H1 (cell line): ENCODE measurements around the gene PNMA8B. TPM values are rescaled to one million over a fixed set of nuclear protein-coding genes. Genes with fewer than 3 reads are reported as not detected.
A peak's percentile ranks its signal among the peaks of the same experiment; 100 is the strongest.

Source experiments
- CTCF ChIA-PET: fragments of 300-600 bp; sonication (Branson Sonifier 250); formaldehyde crosslinking; loops from one replicate; lab custom pipeline; 2021; ENCODE audit not compliant: partially characterized antibody; lab: Charles Lee
- POLR2A ChIA-PET: fragments of 300-600 bp; sonication (Branson Sonifier 250); formaldehyde crosslinking; loops from one replicate; lab custom pipeline; 2021; ENCODE audit warnings: inconsistent platforms; ENCODE audit not compliant: partially characterized antibody; lab: Charles Lee
- DNase-seq, 2 experiments: peaks; one replicate each; pipeline versions ENCODE4 v3.0.0 to v3.0.0-alpha.2; 2010 to 2022; ENCODE audit warnings: low spot score in 2 of 2, low read depth in 1 of 2, mixed read lengths in 1 of 2
- FAIRE-seq: peaks from 2 replicates; lab custom pipeline; 2011; peaks lifted over from hg19 to GRCh38; lab: Jason Lieb, UNC
- H2AFZ ChIP-seq: 2 replicates; pipeline ENCODE4 v1.8.1; 2012; ENCODE audit warnings: low read length, inconsistent platforms
- H2AK5ac ChIP-seq: 2 replicates; pipeline ENCODE4 v1.6.1; 2013; ENCODE audit warnings: low read depth, low read length
- H2BK120ac ChIP-seq: replicated peaks from 2 replicates; pipeline ENCODE3; 2013; ENCODE audit warnings: low read depth, low read length, inconsistent platforms
- H2BK12ac ChIP-seq: 2 replicates; pipeline ENCODE4 v1.6.1; 2013; ENCODE audit warnings: low read depth, low read length
- H2BK15ac ChIP-seq: 2 replicates; pipeline ENCODE4 v1.6.1; 2013; ENCODE audit warnings: low read length
- H2BK20ac ChIP-seq: 2 replicates; pipeline ENCODE4 v1.6.1; 2013; ENCODE audit warnings: low read length
- H2BK5ac ChIP-seq: 2 replicates; pipeline ENCODE4 v1.6.1; 2013; ENCODE audit warnings: low read depth, low read length
- H3K14ac ChIP-seq: 2 replicates; pipeline ENCODE4 v1.6.1; 2013; ENCODE audit warnings: inconsistent platforms; ENCODE audit not compliant: insufficient read length
- H3K18ac ChIP-seq: 2 replicates; pipeline ENCODE4 v1.6.1; 2013; ENCODE audit warnings: low read length; ENCODE audit errors: extremely low read depth
- H3K23ac ChIP-seq: 2 replicates; pipeline ENCODE4 v1.6.1; 2013; ENCODE audit warnings: inconsistent platforms; ENCODE audit not compliant: insufficient read length
- H3K23me2 ChIP-seq: 2 replicates; pipeline ENCODE4 v1.6.1; 2013; ENCODE audit warnings: low read depth, low read length
- H3K27ac ChIP-seq: 2 replicates; pipeline ENCODE4 v1.6.1; 2011; ENCODE audit warnings: low read depth, low read length, inconsistent platforms
- H3K27me3 ChIP-seq, 4 experiments: replicated peaks in 1 of 4; 1 replicate in 1 of 4; 2 replicates in 3 of 4; pipeline versions ENCODE4 v1.6.1 to v1.8.1; 2011 to 2013; ENCODE audit warnings: low read length in 3 of 4, mild to moderate bottlenecking in 3 of 4, inconsistent platforms in 2 of 4, mixed read lengths in 2 of 4, moderate library complexity in 1 of 4; ENCODE audit not compliant: control insufficient read depth in 3 of 4, insufficient read depth in 3 of 4; ENCODE audit errors: extremely low read depth in 1 of 4
- H3K36me3 ChIP-seq, 4 experiments: 2 replicates each; pipeline versions ENCODE4 v1.6.1 to v1.8.1; 2011 to 2013; ENCODE audit warnings: mild to moderate bottlenecking in 4 of 4, low read length in 3 of 4, moderate library complexity in 2 of 4, control low read depth in 1 of 4, inconsistent platforms in 1 of 4; ENCODE audit not compliant: insufficient read depth in 4 of 4, control insufficient read depth in 2 of 4
- H3K4ac ChIP-seq: replicated peaks from 2 replicates; pipeline ENCODE3; 2013; ENCODE audit warnings: low read length, low read depth, mixed read lengths, inconsistent platforms; ENCODE audit not compliant: insufficient read length
- H3K4me1 ChIP-seq, 4 experiments: replicated peaks in 1 of 4; 1 replicate in 1 of 4; 2 replicates in 3 of 4; pipeline versions ENCODE4 v1.6.1 to v1.8.1; 2011 to 2013; ENCODE audit warnings: low read length in 3 of 4, inconsistent platforms in 2 of 4, mixed read lengths in 1 of 4; ENCODE audit not compliant: insufficient read depth in 4 of 4, control insufficient read depth in 3 of 4
- H3K4me2 ChIP-seq, 2 experiments: 2 replicates each; pipeline versions ENCODE4 v1.6.1 to v1.8.1; 2011 to 2013; ENCODE audit warnings: low read depth in 2 of 2, low read length in 2 of 2, control low read depth in 1 of 2, inconsistent platforms in 1 of 2, mild to moderate bottlenecking in 1 of 2; ENCODE audit not compliant: insufficient read depth in 1 of 2
- H3K4me3 ChIP-seq, 4 experiments: fragments of 200-600, 300-600 bp in 1 of 4; sonication (generic), shearing (Covaris generic), sonication (Bioruptor Twin) in 1 of 4; 2 replicates each; pipeline versions ENCODE4 v1.5.1 to v1.8.1; 2011 to 2016; ENCODE audit warnings: low read length in 4 of 4, low read depth in 3 of 4, control low read depth in 2 of 4, inconsistent platforms in 2 of 4, mild to moderate bottlenecking in 2 of 4, mixed read lengths in 1 of 4, moderate library complexity in 1 of 4; ENCODE audit not compliant: insufficient read depth in 2 of 4; ENCODE audit errors: extremely low read depth in 1 of 4
- H3K56ac ChIP-seq: replicated peaks from 2 replicates; pipeline ENCODE3; 2013; ENCODE audit warnings: low read depth, mild to moderate bottlenecking, mixed read lengths, low read length, inconsistent platforms; ENCODE audit not compliant: insufficient read length
- H3K79me1 ChIP-seq: 2 replicates; pipeline ENCODE4 v1.6.1; 2013; ENCODE audit warnings: low read depth, low read length, control low read depth
- H3K79me2 ChIP-seq, 2 experiments: 2 replicates each; pipeline versions ENCODE4 v1.6.1 to v1.8.1; 2012 to 2013; ENCODE audit warnings: low read length in 2 of 2, mild to moderate bottlenecking in 2 of 2, inconsistent platforms in 1 of 2; ENCODE audit not compliant: insufficient read depth in 2 of 2, control insufficient read depth in 1 of 2
- H3K9ac ChIP-seq, 4 experiments: replicated peaks in 1 of 4; 1 replicate in 1 of 4; 2 replicates in 3 of 4; pipeline versions ENCODE4 v1.6.1 to v1.8.1; 2011 to 2013; ENCODE audit warnings: low read depth in 3 of 4, low read length in 3 of 4, control low read depth in 2 of 4, mild to moderate bottlenecking in 2 of 4, moderate library complexity in 2 of 4, inconsistent platforms in 1 of 4; ENCODE audit errors: extremely low read depth in 1 of 4
- H3K9me3 ChIP-seq, 2 experiments: 2 replicates each; pipeline versions ENCODE4 v1.6.1 to v1.8.1; 2012 to 2013; ENCODE audit warnings: mild to moderate bottlenecking in 2 of 2, moderate library complexity in 2 of 2, control low read depth in 1 of 2, inconsistent platforms in 1 of 2, low read depth in 1 of 2, low read length in 1 of 2, mixed read lengths in 1 of 2; ENCODE audit not compliant: insufficient read depth in 2 of 2
- H4K20me1 ChIP-seq, 2 experiments: replicated peaks in 1 of 2; 2 replicates each; pipeline versions ENCODE3 to v1.8.1; 2011 to 2013; ENCODE audit warnings: inconsistent platforms in 2 of 2, low read length in 2 of 2, mild to moderate bottlenecking in 1 of 2; ENCODE audit not compliant: insufficient read depth in 2 of 2, control insufficient read depth in 1 of 2
- H4K5ac ChIP-seq: 2 replicates; pipeline ENCODE4 v1.6.1; 2013; ENCODE audit warnings: low read length, low read depth, mixed read lengths, inconsistent platforms; ENCODE audit not compliant: insufficient read length
- H4K8ac ChIP-seq: 2 replicates; pipeline ENCODE4 v1.8.0; 2013; ENCODE audit warnings: mild to moderate bottlenecking, moderate library complexity, low read length, inconsistent platforms; ENCODE audit not compliant: insufficient read depth; ENCODE audit errors: extremely low read depth
- H4K91ac ChIP-seq: replicated peaks from 2 replicates; pipeline ENCODE3; 2013; ENCODE audit warnings: low read length, mixed read lengths, inconsistent platforms; ENCODE audit not compliant: insufficient read length
- BRCA1 ChIP-seq: IDR thresholded peaks from 2 replicates; pipeline ENCODE4 v1.6.1; 2012; ENCODE audit warnings: low read depth, low read length, improper control_type of control experiment
- CREB1 ChIP-seq: IDR thresholded peaks from 2 replicates; pipeline ENCODE4 v1.6.1; 2012; ENCODE audit warnings: inconsistent platforms
- NANOG ChIP-seq: IDR thresholded peaks from 2 replicates; pipeline ENCODE4 v1.6.1; 2011; ENCODE audit warnings: low read length, low read depth, mild to moderate bottlenecking, inconsistent platforms; ENCODE audit not compliant: insufficient read depth, poor library complexity, severe bottlenecking
- POLR2A ChIP-seq, 2 experiments: IDR thresholded peaks; 1 replicate in 1 of 2; 2 replicates in 1 of 2; pipeline ENCODE4 v1.6.1; 2011; ENCODE audit warnings: low read depth in 2 of 2, low read length in 2 of 2, mild to moderate bottlenecking in 2 of 2; ENCODE audit errors: control extremely low read depth in 1 of 2
- RBBP5 ChIP-seq: IDR thresholded peaks from 2 replicates; pipeline ENCODE4 v1.7.1; 2012; ENCODE audit warnings: low read depth, mild to moderate bottlenecking, inconsistent platforms, low read length, moderate library complexity, borderline replicate concordance
- SAP30 ChIP-seq: fragments of 300-600 bp; sonication (generic); IDR thresholded peaks from 2 replicates; pipeline ENCODE4 v1.7.1; 2012; ENCODE audit warnings: low read length, moderate library complexity, mild to moderate bottlenecking, inconsistent platforms; ENCODE audit not compliant: insufficient read depth, insufficient replicate concordance
- SIRT6 ChIP-seq: IDR thresholded peaks from one replicate; pipeline ENCODE4 v1.7.1; 2012; ENCODE audit warnings: low read length, inconsistent platforms
- WGBS, 2 experiments: shearing (Covaris generic) in 1 of 2; methylation state at CpG; one replicate each; pipeline versions ENCODE4 v1.1.6 to v1.1.7; 2013 to 2015; ENCODE audit warnings: low lambda C conversion rate in 2 of 2, mixed read lengths in 2 of 2, inconsistent platforms in 1 of 2, low coverage in 1 of 2, missing lambda C conversion rate in 1 of 2; ENCODE audit not compliant: insufficient replicate concordance in 2 of 2, insufficient coverage in 1 of 2, insufficient read length in 1 of 2; ENCODE audit errors: extremely low coverage in 1 of 2, missing lambda C conversion rate in 1 of 2; 5-methylcytosine and 5-hydroxymethylcytosine counted together
- polyA plus RNA-seq, 7 experiments: library from polyadenylated mRNA; depleted of rRNA in 3 of 7; stranded (reverse) in 5 of 7; unstranded in 2 of 7; fragments of >200 nt in 5 of 7; fragments of 200-250 nt in 2 of 7; gene quantifications; 1 replicate in 5 of 7; 2 replicates in 1 of 7; 4 replicates in 1 of 7; pipeline versions ENCODE4 v1.2.1 to v1.2.3, GENCODE V29; 2011 to 2013; ENCODE audit warnings: missing spikeins in 2 of 7, mixed read lengths in 2 of 7
- total RNA-seq: library from RNA; stranded (reverse); fragmentation: NEBNext Ultra II Directional; extraction: Animal tissue kit (Norgen Biotek cat#: 25700); gene quantifications from 2 replicates; pipeline ENCODE4 v1.2.1, GENCODE V29; 2021
- TF ChIP-seq, protein P1 (sequence below): IDR thresholded peaks from 2 replicates; pipeline ENCODE4 v1.6.1; 2012; ENCODE audit warnings: inconsistent platforms
- TF ChIP-seq, protein P2 (sequence below): IDR thresholded peaks from 2 replicates; pipeline ENCODE4 v1.6.1; 2012; ENCODE audit warnings: inconsistent platforms

The PNMA8B gene
- total and polyA plus RNA-seq, 2 of the 8 experiments (the other 6 are each of a cell fraction or from before 2014, with no cell fraction given): 0.48 to 1.4 TPM

DNA sequence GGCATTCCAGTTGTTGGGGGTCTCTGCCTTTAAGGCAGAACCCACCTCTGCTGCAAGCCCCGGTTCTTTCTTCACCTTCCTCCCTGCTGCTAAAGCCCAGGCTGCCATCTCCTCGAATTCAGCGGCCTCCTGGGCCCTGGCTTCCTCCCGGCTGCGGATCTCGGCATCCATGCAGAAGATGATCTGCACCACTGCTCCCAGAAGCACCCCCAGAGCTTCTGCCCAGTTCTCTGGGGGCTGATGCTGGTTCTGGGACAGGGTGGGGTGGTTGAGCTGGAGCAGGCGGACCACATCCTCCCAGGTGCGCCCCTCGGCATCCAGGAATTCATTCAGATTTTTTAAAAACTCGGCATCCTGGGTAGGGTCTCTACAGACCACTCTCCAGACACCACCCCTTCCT, 25.3 kb downstream of the PNMA8B start:
- Histone ChIP-seq H2BK5ac (no peak overlapping the region), H3K23ac (no peak overlapping the region), H4K91ac (no peak overlapping the region), H3K4me2 (peak overlapping the region; percentile 83 to 90), H4K5ac (no peak overlapping the region), H3K79me1 (no peaks in the 10 kb centered on the region; the same call in 1 of the 2 replicates), H2AFZ (no peak overlapping the region), H2BK12ac (0 out of 2 replicates have a peak overlapping the region, but pooled peaks have one; percentile 60), H4K8ac (peak overlapping the region; percentile 46), H3K27ac (no peak overlapping the region), H3K23me2 (peaks cover 9% of the 10 kb centered on the region), H3K4ac (no peak overlapping the region), H3K14ac (no peak overlapping the region), H3K4me3 (peak overlapping the region; percentile 60 to 77 (median 72)), H3K18ac (no peak overlapping the region), H2BK120ac (no peak overlapping the region), H2AK5ac (peak overlapping the region; percentile 53; the same call in 1 of the 2 replicates), H3K27me3 (peaks cover 0 to 7% (median 0%) of the 10 kb centered on the region in 4 experiments; a peak in 3 of 7 replicates), H2BK20ac (no peak overlapping the region), H2BK15ac (no peak overlapping the region), H3K36me3 (peaks cover 0 to 19% (median 11%) of the 10 kb centered on the region in 4 experiments; a peak in 6 of 8 replicates), H3K79me2 (peaks cover 0 to 9% of the 10 kb centered on the region in 2 experiments; a peak in 1 of 4 replicates), H3K56ac (no peak overlapping the region), H4K20me1 (no peaks in the 10 kb centered on the region), H3K9me3 (no peaks in the 10 kb centered on the region), H3K9ac (peak overlapping the region in 3 of 4 experiments; percentile 61 to 75 (median 75); a peak in 3 of 7 replicates), H3K4me1 (peaks cover 0 to 7% (median 3%) of the 10 kb centered on the region in 4 experiments; a peak in 4 of 7 replicates)
- POLR2A ChIA-PET: interaction anchor here (0.9 to 1.0 kb wide), 2 partner anchors 10 to 62 kb away, joined by 3 to 5 read pairs; no protein-coding TSS in a partner anchor
- WGBS, 2 experiments: 85% methylated on average over 10 of the region's 10 CpGs; no CpG with 5 or more reads in 1 of the 2 experiments
- CTCF ChIA-PET: interaction anchor here (0.5 to 3.0 kb wide), 9 partner anchors 13 to 99 kb away, joined by 3 to 8 read pairs (median 4); no protein-coding TSS in a partner anchor
- TF ChIP-seq BRCA1 (no peak), RBBP5 (no peak), NANOG (no peak), CREB1 (no peak), POLR2A (IDR thresholded peaks at IDR 0.05; ENCODE audit: control extremely low read depth in 1 of 2, low read depth in 2 of 2, low read length in 2 of 2) (no peak), SIRT6 (no peak), SAP30 (no peak)
- TF ChIP-seq, protein P1, sequence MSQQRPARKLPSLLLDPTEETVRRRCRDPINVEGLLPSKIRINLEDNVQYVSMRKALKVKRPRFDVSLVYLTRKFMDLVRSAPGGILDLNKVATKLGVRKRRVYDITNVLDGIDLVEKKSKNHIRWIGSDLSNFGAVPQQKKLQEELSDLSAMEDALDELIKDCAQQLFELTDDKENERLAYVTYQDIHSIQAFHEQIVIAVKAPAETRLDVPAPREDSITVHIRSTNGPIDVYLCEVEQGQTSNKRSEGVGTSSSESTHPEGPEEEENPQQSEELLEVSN: no peak
- TF ChIP-seq, protein P2, sequence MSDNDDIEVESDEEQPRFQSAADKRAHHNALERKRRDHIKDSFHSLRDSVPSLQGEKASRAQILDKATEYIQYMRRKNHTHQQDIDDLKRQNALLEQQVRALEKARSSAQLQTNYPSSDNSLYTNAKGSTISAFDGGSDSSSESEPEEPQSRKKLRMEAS: no peak
- DNase-seq (no peak), FAIRE-seq (no peak)
